HPDE6-E6E7 (cell line): ENCODE data around the gene DAGLA.

Experiments used
- DNase-seq: peaks from one replicate; pipeline ENCODE4 v3.0.0; 2011; ENCODE audit warnings: missing footprints; ENCODE audit errors: extremely low spot score

Gene DAGLA

DNA sequence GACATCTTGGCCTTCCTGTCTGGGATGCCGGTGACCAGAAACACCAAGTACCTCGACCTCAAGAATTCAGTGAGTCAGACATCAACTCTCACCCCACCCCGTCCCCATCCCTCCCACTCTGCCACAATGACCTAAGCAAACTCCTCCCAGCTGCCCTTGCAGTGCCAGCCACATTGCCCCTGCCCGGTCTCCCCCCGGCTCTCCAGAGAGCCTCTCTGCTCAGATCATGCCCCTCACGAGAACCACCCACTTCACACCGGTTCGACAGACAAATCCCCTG lies 48.7 kb downstream of the DAGLA start:
- DNase-seq, result peak; percentile 67

DNA sequence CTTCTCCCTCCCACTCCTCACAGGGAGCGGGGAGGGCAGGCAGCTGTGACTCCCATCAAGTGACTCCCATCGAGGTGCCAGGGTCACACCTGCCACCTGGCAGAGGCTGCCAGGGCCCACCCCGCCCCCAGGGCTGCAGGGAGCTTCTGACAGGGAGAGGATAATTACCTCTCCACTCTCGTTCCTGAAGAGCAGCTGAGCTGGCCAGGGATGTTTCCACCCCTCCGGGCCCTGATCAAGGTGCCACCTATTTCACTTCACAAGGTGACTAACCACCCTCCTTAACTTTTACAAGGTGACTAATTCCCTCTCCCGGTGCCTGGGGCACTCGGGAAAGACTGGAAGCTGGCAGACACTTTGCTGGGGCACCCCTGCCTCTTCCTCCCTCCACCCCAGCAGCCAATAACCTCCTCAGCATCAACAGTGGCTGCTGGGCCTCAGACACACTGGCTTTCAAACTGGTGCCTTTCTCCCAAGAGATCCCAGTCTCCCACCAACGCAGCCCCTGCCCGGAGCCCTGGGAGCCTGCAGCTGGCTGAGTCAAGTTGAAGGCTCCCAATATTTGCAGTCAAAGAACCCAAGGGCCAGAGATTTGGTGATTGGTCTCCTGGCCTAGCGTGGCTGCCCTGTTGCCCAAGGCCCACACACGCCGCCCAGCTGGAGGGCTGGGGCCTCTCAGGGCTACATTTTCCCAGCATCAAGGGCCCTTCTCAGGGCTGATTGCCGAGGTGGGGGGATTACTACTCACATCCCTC lies 50.2 kb downstream of the DAGLA start:
- DNase-seq, result peak; percentile 89

DNA sequence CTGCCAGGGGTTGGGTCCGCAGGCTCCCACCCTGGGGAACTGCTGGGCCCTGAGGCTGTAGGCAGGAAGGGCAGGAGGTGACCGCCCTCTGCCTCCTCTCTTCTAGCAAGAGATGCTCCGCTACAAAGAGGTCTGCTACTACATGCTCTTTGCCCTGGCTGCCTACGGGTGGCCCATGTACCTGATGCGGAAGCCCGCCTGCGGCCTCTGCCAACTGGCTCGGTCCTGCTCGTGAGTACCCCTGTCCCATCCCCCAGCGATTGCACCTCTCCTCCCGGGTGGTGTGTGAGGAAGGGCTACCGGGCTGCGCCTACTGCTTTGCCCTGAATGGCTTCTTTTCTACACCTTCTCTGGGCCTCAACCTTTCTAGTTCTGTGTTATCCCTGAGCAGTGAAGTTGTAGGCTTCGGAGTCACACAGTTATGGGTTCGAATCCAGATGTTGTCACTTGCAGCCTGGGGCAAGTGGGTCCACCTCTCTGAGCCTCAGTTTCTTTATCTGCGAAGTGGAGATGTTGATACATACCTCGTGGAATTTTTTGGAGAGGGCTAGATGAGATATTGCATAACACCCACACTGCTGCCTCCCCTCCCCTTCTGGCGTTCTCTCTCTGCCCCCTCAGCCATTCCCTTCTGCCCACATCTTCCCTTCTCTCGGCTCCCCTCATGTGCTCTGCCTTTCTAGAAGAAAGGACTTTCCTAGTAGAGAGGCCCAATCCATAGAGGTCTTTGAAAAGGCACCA lies 51.2 kb downstream of the DAGLA start:
- DNase-seq, result no peak

DNA sequence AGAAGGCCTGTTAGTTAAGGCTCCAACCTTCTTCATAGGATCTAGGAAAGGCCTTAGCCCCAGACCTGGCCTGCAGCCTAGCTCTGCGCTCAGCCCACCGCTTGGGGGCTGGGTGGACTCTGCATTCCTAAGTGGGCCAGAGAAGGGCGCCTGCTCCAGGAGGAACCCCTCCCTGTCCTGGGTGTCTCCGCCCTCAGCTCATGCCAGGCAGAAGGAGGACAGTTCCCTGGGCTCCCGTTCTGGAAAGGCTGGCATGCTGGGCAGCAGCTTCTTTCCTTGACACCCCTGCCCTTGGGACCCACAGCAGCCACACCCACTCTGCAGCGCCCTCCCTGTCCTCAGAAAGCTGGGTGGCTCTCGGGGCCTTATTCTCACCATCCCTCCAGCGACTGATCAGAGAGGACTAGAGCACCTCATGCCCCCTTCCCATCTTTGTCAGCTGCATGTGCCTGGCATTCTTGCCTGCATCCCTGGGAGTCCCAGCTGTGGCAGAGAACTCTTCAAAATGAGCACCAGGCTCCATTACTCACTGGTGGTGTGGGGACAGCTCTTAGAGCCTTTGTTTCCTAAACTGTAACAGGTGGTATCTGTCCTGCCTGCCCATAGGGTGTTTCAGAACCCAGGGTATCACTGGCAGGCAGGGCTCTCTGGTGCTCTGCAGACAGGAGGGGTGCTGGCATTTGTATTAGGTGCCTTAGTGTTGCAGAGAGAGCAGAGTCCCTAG lies 51.9 kb downstream of the DAGLA start:
- DNase-seq, result no peak

DNA sequence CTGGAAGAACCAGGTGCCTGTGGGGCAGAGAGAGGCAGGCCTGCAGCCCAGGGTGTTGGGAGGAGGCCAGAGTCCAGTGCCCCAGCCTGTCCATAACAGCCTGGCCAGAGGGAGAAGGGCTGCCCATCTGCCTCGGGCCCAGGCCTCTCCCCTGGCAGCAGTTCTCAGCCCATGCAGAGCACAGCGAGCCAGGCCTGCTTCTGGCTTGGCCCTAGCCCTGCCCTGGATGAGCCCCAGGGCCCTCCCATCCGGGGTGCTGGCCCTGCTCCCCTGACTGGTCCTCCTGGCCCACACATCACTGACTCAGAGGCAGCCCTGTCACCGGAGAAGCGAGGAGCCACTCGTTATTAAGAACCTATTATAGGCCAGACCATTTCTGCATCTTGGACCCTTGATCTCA lies 52.5 kb downstream of the DAGLA start:
- DNase-seq, result peak; percentile 51

DNA sequence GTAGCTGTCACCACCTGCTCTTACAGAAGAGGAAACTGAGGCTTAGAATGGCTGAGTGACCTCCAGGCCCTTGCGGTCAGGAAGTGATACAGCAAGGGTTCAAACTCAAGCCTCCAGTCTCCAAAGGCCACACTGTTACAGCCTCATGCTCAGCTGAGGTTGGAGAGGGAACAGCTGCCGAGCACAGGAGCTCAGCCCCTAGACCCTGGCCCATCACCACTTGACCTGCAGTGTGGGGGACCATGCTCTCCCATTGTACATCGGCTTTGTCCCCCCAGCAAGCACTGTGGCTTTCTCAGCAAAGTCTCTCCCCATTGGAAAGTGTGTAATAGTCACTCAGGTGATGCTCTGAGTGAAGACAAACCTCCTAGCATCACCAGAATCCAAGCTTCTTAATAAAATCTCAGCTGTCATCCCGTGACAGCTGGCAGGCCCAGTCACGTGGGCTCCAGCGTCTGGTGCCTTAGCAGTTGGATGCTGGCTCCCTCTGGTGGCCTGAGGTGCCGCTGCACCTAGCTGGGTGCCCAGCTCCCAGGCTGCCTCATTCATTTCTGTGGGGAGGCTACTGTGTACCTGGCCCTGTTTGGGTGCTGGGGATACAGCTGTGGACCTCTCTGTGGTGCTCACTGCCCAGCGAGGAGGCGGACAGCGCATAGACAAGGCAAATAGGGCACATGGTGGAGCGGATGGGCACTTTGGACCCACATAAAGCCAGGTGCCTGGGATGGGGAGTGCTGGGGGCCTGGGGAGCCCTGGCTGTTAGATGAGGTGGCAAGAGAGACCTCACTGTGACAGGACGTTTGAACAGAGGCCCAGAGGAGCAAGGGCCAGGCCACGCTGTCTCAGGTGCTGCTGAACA lies 53.2 kb downstream of the DAGLA start:
- DNase-seq, result peak; percentile 91

DNA sequence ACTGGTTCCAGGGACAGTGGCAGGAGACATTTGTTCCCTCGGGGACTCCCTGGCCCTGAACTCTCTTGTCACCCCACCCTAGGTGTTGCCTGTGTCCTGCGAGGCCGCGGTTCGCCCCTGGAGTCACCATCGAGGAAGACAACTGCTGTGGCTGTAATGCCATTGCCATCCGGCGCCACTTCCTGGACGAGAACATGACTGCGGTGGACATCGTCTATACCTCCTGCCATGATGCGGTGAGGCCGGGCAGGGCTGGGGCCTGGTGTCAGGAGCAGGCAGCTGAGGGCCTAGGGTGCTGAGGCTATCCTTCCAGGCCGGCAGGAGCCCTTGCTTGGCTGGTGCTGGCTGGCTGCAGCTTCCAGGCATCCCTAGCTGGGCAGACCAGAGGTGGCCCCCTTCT lies 54.6 kb downstream of the DAGLA start:
- DNase-seq, result no peak

DNA sequence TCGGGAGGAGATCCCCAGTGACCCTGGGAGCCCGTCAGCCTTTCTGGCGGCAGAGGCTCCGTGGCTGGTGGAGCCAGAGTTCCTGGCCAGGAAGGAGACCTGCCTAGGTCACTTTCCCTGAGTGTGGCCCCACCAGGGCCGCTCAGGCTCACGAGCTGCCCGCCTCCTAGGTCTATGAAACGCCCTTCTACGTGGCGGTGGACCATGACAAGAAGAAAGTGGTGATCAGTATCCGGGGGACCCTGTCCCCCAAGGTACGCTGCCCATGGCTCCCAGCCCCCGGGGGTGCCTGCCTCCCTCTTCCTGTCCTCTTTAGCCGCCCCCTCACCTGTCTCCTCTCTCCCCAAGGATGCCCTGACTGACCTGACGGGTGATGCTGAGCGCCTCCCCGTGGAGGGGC lies 55.2 kb downstream of the DAGLA start:
- no peak for DNase-seq

DNA sequence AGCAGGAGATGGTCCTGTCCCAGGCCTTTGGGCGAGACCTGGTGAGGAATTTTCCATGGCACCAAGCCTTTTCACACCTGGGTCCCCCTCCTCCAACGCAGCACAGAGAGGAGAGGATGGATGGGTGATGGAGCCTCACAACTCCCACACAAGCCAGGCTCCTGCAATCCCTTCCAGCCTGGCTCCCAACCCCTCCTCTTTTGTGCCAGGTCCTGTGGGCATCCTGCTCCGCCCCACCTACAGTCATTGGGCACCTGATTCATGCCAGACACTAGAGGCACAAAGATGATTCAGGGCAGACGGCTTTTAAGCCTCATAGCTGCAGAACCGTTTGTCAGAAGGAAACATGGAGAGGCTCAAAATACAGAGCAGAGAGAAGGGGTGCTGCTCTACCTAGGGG lies 56.1 kb downstream of the DAGLA start:
- no peak for DNase-seq

DNA sequence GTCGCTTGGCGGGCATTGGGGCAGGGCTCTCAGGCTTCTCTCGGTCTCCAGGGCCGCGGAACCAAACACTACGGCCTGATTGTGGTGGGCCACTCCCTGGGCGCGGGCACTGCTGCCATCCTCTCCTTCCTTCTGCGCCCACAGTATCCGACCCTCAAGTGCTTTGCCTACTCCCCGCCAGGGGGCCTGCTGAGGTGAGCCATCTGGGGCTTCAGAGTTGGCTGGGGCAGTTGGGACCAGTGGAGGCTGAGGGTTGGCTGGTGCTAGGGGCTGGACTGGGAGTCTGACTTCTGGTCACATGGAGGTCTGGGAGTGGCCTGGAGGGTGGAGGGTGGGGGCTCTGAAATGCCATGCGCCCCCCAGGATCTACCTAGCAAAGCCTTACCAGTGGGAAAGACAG lies 56.9 kb downstream of the DAGLA start:
- no peak for DNase-seq

DNA sequence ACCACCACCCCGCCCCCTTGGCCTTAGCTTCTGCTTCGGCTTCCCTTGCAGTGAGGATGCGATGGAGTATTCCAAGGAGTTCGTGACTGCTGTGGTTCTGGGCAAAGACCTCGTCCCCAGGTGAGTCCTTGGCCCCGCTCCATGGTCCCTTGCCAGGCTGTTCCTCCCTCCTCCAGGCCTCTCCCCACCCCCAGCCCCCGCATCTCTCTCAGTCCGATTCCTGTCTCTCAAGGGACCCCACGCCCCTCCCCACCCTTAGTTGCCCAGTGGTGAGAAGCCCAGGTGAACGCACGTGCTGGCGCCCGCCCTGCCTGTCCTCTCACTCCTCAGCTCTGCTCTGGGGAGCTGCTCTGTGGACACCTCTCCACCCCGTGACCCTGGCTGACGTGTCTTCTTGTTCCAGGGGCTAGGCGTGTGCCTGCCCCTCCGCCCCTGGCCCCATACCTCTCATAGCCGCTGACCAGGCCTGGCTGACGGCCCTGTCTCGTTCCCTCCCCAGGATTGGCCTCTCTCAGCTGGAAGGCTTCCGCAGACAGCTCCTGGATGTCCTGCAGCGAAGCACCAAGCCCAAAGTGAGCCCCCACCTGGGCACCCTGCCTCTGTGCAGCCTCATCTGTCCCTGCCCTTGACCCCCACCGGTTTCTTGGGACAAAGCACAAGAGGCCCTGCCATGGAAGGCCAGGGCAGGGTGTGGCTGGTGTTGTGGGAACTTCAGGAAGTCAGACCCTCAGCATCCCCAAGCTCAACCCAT lies 57.6 kb downstream of the DAGLA start:
- no peak for DNase-seq

DNA sequence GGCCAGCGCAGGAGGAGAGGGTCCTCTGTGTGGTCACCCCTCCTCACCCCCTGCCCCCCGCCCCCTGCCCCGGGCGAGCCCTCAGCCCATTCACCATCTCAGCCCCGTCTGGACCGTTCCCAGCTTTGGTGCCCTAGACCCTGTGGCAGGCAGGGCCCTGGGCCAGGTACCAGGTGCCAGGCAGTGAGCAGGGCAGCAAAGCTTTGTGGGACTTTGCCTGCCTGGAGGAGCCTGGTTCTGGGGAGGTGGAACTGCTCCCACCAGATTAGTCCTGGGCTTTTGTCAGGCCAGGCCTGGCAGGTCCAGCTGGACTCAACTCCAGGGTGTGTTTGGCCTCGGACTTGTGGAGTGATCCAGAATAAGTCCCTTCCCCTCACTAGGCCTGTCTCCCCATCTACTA lies 58.6 kb downstream of the DAGLA start:
- DNase-seq, result no peak

DNA sequence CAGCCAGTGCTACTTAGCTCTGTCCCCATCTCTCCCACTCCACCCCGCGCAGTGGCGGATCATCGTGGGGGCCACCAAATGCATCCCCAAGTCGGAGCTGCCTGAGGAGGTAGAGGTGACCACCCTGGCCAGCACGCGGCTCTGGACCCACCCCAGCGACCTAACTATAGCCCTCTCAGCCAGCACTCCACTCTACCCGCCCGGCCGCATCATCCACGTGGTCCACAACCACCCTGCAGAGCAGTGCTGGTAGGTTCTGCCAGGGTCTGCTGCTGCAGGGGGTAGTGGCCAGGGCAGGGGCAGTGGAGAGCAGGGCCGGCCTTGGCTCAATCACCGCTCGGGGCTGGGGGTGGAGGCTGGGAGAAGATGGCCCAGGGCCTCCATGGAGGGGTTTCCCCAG lies 59.2 kb downstream of the DAGLA start:
- no peak for DNase-seq

DNA sequence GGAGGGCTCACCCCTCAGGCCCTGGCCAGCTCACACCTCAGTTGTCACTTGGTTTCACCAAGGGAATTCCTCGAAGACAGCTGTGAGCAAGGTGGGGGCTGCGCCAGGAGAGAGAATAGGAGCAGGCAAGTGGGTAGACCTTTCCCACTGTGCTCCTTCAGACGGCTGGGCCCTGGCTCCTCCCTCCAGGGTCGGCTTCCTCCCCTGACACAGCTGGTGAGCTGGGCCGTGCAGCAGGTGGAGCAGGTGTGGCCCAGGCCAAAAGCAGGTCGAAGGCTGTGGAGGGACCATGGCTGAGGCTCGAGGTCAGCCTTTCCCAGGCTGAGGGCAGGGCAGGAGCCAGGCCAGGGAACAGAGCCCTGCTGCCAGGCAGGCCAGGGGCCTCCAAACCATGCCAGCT lies 59.8 kb downstream of the DAGLA start:
- DNase-seq, result no peak

DNA sequence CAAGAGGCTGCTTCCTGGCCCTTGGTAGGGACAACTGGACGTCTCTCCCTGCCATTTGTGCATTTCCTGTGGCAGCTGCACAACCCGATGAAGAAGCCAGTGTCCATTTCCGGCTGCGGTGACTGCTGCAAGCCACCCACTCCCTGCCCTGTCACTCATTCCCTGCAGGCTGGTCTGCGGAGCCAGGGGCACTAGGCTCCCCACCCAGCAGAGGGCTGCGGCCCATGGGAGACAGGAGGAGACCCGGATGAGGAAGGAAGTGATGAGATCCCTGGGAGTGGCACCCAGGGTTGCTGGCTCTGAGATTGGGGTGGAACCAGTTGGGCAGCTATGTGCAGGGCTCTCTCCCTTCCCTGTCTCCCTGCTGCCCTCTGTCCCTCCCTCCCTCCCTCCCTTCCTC lies 62.2 kb downstream of the DAGLA start:
- DNase-seq, result no peak

DNA sequence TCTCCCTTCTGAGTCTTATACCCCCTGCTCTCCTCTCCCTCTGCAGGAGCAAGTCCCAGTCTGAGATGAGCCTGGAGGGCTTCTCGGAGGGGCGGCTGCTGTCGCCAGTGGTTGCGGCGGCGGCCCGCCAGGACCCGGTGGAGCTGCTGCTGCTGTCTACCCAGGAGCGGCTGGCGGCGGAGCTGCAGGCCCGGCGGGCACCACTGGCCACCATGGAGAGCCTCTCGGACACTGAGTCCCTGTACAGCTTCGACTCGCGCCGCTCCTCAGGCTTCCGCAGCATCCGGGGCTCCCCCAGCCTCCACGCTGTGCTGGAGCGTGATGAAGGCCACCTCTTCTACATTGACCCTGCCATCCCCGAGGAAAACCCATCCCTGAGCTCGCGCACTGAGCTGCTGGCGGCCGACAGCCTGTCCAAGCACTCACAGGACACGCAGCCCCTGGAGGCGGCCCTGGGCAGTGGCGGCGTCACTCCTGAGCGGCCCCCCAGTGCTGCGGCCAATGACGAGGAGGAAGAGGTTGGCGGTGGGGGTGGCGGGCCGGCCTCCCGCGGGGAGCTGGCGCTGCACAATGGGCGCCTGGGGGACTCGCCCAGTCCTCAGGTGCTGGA lies 63.4 kb downstream of the DAGLA start:
- DNase-seq, result no peak

DNA sequence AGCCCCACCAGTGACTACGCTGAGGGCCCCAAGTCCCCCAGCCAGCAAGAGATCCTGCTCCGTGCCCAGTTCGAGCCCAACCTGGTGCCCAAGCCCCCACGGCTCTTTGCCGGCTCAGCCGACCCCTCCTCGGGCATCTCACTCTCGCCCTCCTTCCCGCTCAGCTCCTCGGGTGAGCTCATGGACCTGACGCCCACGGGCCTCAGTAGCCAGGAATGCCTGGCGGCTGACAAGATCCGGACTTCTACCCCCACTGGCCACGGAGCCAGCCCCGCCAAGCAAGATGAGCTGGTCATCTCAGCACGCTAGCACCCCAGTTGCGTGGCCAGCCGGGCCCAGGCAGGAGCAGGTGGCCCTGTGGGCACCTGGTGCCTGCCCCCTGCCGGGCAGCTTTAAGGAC lies 64.0 kb downstream of the DAGLA start:
- DNase-seq, result no peak

DNA sequence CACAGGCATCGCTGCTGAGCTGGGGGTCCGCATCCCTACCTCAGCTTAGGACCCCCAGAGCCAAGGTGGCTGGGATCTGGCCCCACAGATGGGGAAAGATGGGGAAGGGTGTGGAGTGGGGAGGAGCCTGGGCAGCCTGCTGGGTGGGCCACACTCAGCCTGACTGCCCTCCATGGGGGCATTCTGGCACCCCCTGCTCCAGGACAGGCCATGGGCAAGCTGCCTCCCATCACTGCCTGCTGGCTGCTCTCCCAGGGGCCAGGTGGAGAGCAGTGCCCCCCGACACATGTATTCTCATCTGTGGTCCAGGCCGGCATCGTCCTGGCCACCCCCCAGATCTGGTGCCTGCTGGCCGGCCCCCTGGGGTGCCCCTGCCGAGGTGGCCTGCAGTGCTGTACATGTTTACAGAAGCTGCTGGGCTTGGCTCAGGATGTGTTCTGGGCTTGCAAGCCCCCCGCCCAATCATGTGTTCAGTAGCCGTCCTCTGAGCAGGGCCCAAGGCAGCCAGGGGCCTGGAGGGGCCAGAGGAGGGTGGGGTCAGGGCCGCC lies 64.5 kb downstream of the DAGLA start:
- no peak for DNase-seq

DNA sequence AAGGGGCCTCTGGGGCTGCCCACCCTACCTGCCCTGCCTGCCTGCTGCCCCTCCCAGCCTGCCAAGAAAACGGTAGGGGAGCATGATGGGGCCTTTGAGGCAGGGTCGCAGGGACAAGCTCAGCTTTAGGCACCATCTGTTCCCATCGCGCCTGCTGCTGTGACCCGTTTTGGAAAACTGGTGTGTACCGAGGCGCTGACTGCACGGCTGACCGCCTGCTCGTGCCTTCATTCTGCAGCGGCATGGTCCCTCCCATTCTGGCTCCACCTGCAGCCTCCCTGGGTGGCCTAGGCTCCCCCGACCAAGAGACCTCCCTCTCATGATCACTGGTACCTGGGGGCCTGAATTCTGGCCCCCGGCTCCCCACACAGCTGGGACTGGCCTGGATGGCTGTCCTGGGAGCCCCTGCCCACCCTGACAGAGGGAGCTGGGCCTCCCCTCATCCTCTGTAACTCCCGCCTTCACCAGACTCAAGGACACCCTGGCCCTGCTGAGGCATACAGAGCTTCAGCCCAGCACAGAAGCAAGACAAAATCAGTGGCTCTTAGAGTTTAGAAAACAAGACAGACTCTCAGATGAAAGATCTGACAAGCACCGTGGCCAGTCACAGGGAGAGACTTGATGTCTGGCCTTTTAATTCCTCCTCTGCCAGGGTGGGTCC lies 65.7 kb downstream of the DAGLA start:
- no peak for DNase-seq
